GM23338 (cell line): ENCODE results near the gene MLNR. TPM values are rescaled to one million over a fixed set of nuclear protein-coding genes. Genes with fewer than 3 reads are reported as not detected.

Experiments
- ATAC-seq: fragments of 200-7000 bp; cut with Tn5 transposase; 3 replicates; pipeline ENCODE4 v1.9.1; 2020
- DNase-seq: peaks from one replicate; pipeline ENCODE4 v3.0.0-alpha.2; 2015; ENCODE audit warnings: low spot score
- H2AFZ ChIP-seq: fragments of 200-600 bp; sonication (generic); 2 replicates; pipeline ENCODE4 v1.8.0; 2016; ENCODE audit warnings: antibody characterized with exemption, mild to moderate bottlenecking, moderate library complexity
- H3F3A ChIP-seq: fragments of 200-600 bp; sonication (generic); replicated peaks from 2 replicates; pipeline ENCODE4 v1.8.0; 2017; ENCODE audit warnings: antibody characterized with exemption, mixed run types, low read depth
- H3K27ac ChIP-seq: fragments of 200-600 bp; sonication (generic); 2 replicates; pipeline ENCODE4 v1.6.1; 2016; ENCODE audit warnings: low read depth
- H3K27me3 ChIP-seq: fragments of 200-600 bp; sonication (generic); 2 replicates; pipeline ENCODE4 v1.8.0; 2016; ENCODE audit warnings: mild to moderate bottlenecking, mixed run types, moderate library complexity; ENCODE audit not compliant: insufficient read depth
- H3K36me3 ChIP-seq: fragments of 200-600 bp; sonication (generic); 2 replicates; pipeline ENCODE4 v1.8.0; 2016; ENCODE audit warnings: mild to moderate bottlenecking; ENCODE audit not compliant: insufficient read depth
- H3K4me1 ChIP-seq: fragments of 200-600 bp; sonication (generic); 2 replicates; pipeline ENCODE4 v1.8.0; 2016; ENCODE audit warnings: mild to moderate bottlenecking, moderate library complexity; ENCODE audit not compliant: insufficient read depth
- H3K4me2 ChIP-seq: fragments of 200-600 bp; sonication (generic); 2 replicates; pipeline ENCODE4 v1.7.1; 2017; ENCODE audit warnings: mixed run types
- H3K4me3 ChIP-seq: fragments of 200-600 bp; sonication (generic); 2 replicates; pipeline ENCODE4 v1.6.1; 2016; ENCODE audit warnings: mixed run types
- H3K79me2 ChIP-seq: fragments of 200-600 bp; sonication (generic); replicated peaks from 2 replicates; pipeline ENCODE4 v1.8.0; 2017; ENCODE audit warnings: mild to moderate bottlenecking; ENCODE audit not compliant: insufficient read depth
- H3K9me2 ChIP-seq: fragments of 200-600 bp; sonication (generic); 2 replicates; pipeline ENCODE4 v1.8.0; 2017; ENCODE audit not compliant: insufficient read depth
- H4K20me1 ChIP-seq: fragments of 200-600 bp; sonication (generic); replicated peaks from 2 replicates; pipeline ENCODE4 v1.8.0; 2017; ENCODE audit warnings: mild to moderate bottlenecking; ENCODE audit not compliant: insufficient read depth
- H3K27ac Mint-ChIP-seq: 2 replicates; pipeline ENCODE4 v1.8.0; 2020; ENCODE audit warnings: inconsistent platforms, mild to moderate bottlenecking, moderate library complexity, mixed read lengths
- H3K27me3 Mint-ChIP-seq: 3 replicates; pipeline ENCODE4 v1.8.0; 2022; ENCODE audit warnings: low read depth, mild to moderate bottlenecking, moderate library complexity, mixed read lengths, inconsistent platforms; ENCODE audit not compliant: insufficient read depth, poor library complexity
- H3K36me3 Mint-ChIP-seq: 3 replicates; pipeline ENCODE4 v1.8.0; 2021; ENCODE audit warnings: low read depth, mild to moderate bottlenecking, inconsistent platforms, moderate library complexity, mixed read lengths
- H3K4me1 Mint-ChIP-seq: 3 replicates; pipeline ENCODE4 v1.8.0; 2020; ENCODE audit warnings: mild to moderate bottlenecking, inconsistent platforms, mixed read lengths
- H3K4me3 Mint-ChIP-seq: 3 replicates; pipeline ENCODE4 v1.8.0; 2021; ENCODE audit warnings: moderate library complexity, mild to moderate bottlenecking, inconsistent platforms, mixed read lengths
- H3K9me3 Mint-ChIP-seq: 3 replicates; pipeline ENCODE4 v1.8.0; 2020; ENCODE audit warnings: moderate library complexity, mild to moderate bottlenecking, inconsistent platforms, mixed read lengths
- CREB1 ChIP-seq: fragments of 250-450 bp; sonication (Bioruptor Pico); IDR thresholded peaks from 2 replicates; pipeline ENCODE4 v1.5.0; 2020; ENCODE audit warnings: low read depth, mild to moderate bottlenecking, moderate library complexity
- CTCF ChIP-seq, 2 experiments: fragments of 200-600 bp in 1 of 2; sonication (generic) in 1 of 2; conservative IDR thresholded peaks; 2 replicates each; pipeline versions ENCODE4 v1.5.1 to v1.6.1; 2016 to 2017; ENCODE audit warnings: antibody characterized with exemption in 2 of 2, low read depth in 2 of 2, mild to moderate bottlenecking in 2 of 2, moderate library complexity in 1 of 2
- polyA plus RNA-seq: library from polyadenylated mRNA; unstranded; fragments of >200 nt; fragmentation: Nextera tagmentation; extraction: Ambion mirVana; gene quantifications from 2 replicates; pipeline ENCODE4 v1.2.1, GENCODE V29; 2016
- total RNA-seq: library from RNA; depleted of rRNA; stranded (reverse); fragments of >200 nt; shearing (Covaris generic); gene quantifications from 2 replicates; pipeline ENCODE4 v1.2.3, GENCODE V29; 2014
- TF ChIP-seq, protein P1 (sequence below): fragments of 250-450 bp; sonication (Bioruptor Pico); IDR thresholded peaks from 2 replicates; pipeline ENCODE4 v1.5.0; 2020; ENCODE audit warnings: mild to moderate bottlenecking, moderate library complexity
- TF ChIP-seq, protein P2 (sequence below): IDR thresholded peaks from 2 replicates; pipeline ENCODE4 v1.6.1; 2016; ENCODE audit warnings: antibody characterized with exemption

The MLNR gene
- total and polyA plus RNA-seq, 2 experiments from 2014 or later = 0.17 TPM; not detected in 1

- TF ChIP-seq, protein P1, sequence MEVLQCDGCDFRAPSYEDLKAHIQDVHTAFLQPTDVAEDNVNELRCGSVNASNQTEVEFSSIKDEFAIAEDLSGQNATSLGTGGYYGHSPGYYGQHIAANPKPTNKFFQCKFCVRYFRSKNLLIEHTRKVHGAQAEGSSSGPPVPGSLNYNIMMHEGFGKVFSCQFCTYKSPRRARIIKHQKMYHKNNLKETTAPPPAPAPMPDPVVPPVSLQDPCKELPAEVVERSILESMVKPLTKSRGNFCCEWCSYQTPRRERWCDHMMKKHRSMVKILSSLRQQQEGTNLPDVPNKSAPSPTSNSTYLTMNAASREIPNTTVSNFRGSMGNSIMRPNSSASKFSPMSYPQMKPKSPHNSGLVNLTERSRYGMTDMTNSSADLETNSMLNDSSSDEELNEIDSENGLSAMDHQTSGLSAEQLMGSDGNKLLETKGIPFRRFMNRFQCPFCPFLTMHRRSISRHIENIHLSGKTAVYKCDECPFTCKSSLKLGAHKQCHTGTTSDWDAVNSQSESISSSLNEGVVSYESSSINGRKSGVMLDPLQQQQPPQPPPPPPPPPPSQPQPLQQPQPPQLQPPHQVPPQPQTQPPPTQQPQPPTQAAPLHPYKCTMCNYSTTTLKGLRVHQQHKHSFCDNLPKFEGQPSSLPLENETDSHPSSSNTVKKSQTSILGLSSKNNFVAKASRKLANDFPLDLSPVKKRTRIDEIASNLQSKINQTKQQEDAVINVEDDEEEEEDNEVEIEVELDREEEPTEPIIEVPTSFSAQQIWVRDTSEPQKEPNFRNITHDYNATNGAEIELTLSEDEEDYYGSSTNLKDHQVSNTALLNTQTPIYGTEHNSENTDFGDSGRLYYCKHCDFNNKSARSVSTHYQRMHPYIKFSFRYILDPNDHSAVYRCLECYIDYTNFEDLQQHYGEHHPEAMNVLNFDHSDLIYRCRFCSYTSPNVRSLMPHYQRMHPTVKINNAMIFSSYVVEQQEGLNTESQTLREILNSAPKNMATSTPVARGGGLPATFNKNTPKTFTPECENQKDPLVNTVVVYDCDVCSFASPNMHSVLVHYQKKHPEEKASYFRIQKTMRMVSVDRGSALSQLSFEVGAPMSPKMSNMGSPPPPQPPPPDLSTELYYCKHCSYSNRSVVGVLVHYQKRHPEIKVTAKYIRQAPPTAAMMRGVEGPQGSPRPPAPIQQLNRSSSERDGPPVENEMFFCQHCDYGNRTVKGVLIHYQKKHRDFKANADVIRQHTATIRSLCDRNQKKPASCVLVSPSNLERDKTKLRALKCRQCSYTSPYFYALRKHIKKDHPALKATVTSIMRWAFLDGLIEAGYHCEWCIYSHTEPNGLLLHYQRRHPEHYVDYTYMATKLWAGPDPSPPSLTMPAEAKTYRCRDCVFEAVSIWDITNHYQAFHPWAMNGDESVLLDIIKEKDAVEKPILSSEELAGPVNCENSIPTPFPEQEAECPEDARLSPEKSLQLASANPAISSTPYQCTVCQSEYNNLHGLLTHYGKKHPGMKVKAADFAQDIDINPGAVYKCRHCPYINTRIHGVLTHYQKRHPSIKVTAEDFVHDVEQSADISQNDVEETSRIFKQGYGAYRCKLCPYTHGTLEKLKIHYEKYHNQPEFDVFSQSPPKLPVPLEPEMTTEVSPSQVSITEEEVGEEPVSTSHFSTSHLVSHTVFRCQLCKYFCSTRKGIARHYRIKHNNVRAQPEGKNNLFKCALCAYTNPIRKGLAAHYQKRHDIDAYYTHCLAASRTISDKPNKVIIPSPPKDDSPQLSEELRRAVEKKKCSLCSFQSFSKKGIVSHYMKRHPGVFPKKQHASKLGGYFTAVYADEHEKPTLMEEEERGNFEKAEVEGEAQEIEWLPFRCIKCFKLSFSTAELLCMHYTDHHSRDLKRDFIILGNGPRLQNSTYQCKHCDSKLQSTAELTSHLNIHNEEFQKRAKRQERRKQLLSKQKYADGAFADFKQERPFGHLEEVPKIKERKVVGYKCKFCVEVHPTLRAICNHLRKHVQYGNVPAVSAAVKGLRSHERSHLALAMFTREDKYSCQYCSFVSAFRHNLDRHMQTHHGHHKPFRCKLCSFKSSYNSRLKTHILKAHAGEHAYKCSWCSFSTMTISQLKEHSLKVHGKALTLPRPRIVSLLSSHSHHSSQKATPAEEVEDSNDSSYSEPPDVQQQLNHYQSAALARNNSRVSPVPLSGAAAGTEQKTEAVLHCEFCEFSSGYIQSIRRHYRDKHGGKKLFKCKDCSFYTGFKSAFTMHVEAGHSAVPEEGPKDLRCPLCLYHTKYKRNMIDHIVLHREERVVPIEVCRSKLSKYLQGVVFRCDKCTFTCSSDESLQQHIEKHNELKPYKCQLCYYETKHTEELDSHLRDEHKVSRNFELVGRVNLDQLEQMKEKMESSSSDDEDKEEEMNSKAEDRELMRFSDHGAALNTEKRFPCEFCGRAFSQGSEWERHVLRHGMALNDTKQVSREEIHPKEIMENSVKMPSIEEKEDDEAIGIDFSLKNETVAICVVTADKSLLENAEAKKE (CRISPR knock-in tag) = no peak
- TF ChIP-seq CREB1 (CRISPR knock-in tag) = no peak
- TF ChIP-seq, protein P2, sequence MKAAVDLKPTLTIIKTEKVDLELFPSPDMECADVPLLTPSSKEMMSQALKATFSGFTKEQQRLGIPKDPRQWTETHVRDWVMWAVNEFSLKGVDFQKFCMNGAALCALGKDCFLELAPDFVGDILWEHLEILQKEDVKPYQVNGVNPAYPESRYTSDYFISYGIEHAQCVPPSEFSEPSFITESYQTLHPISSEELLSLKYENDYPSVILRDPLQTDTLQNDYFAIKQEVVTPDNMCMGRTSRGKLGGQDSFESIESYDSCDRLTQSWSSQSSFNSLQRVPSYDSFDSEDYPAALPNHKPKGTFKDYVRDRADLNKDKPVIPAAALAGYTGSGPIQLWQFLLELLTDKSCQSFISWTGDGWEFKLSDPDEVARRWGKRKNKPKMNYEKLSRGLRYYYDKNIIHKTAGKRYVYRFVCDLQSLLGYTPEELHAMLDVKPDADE = no peak
Observed at GRCh38 chr13:49225223-49226042, 5.3 kb downstream of the MLNR start (continued).

DNA sequence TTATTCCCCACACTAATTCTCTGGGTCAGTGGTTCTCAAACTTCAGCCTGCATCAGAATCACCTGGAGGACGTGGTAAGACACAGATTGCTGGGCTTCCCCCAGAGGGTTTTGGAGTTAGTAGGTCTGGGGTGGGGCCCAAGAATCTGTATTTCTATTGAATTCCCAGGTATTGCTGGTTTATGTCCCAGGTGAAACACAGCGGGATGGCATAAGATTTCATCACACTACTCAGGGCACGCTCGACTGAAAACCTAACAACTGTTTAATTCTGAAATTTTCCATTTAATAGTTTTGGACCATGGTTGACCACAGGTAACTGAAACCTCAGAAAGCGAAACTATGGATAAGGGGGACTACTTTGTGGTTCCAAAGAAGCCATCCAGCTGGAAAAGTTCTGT lies 6.5 kb downstream of the MLNR start:
- H3K27ac ChIP-seq = no peak overlapping the region
- H3K4me3 ChIP-seq = no peak overlapping the region
- H3K4me3 Mint-ChIP-seq = no peak overlapping the region
- H2AFZ ChIP-seq = no peak overlapping the region
- no peak overlapping the region for H3K27ac Mint-ChIP-seq
- peaks cover 3% of the 10 kb centered on the region; the same call in 1 of the 2 replicates for H3K4me1 ChIP-seq
- peaks cover under 1% of the 10 kb centered on the region; the same call in 1 of the 2 replicates for H3F3A ChIP-seq
- no peaks in the 10 kb centered on the region; the same call in 2 of the 3 replicates for H3K9me3 Mint-ChIP-seq
- no peaks in the 10 kb centered on the region for H3K36me3 ChIP-seq
- H3K27me3 Mint-ChIP-seq = peaks cover 21% of the 10 kb centered on the region
- no peaks in the 10 kb centered on the region for H3K9me2 ChIP-seq
- no peaks in the 10 kb centered on the region for H3K79me2 ChIP-seq
- H3K4me1 Mint-ChIP-seq = peaks cover 7% of the 10 kb centered on the region
- no peak for TF ChIP-seq CTCF (conservative IDR thresholded peaks at IDR 0.05; ENCODE audit: low read depth in 2 of 2)
- H3K36me3 Mint-ChIP-seq = no peaks in the 10 kb centered on the region; the same call in 2 of the 3 replicates
- H3K4me2 ChIP-seq = no peak overlapping the region
- DNase-seq = no peak
- H3K27me3 ChIP-seq = peaks cover 35% of the 10 kb centered on the region
- ATAC-seq = no peak
- no peaks in the 10 kb centered on the region for H4K20me1 ChIP-seq
